HCEC 1CT (cell line): ENCODE data around the gene ALKBH3.

Source experiments
- DNase-seq: peaks from one replicate; pipeline ENCODE4 v3.0.0-alpha.2; 2017

The ALKBH3 gene

GRCh38 chr11:43880640-43881159, at the start of gene ALKBH3:
Gene ALKBH3 (plus strand): TSS chr11:43880831. CDS start chr11:43882653, 1,822 bp downstream.
- DNase-seq, result peak; percentile 95

- DNase-seq, result peak; percentile 100
Observed at GRCh38 chr11:43830928-43831440, 49.6 kb upstream of the ALKBH3 start.

DNA sequence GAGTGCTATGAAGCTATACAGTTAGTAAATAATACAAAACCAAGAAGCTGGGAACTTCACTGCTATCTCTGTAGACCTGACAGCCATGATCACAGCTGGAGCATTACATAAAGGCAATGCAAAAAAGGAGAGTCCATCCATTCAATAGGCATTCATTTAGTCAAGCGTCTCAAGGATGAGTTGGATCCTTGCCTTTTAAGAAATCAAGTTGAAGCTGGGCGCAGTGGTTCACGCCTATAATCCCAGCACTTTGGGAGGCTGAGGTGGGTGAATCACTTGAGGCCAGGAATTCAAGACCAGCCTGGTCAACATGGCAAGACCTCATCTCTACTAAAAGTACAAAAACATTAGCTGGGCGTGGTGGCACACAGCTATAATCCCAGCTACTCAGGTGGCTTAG, 48.1 kb upstream of the ALKBH3 start:
- DNase-seq, result no peak

DNA sequence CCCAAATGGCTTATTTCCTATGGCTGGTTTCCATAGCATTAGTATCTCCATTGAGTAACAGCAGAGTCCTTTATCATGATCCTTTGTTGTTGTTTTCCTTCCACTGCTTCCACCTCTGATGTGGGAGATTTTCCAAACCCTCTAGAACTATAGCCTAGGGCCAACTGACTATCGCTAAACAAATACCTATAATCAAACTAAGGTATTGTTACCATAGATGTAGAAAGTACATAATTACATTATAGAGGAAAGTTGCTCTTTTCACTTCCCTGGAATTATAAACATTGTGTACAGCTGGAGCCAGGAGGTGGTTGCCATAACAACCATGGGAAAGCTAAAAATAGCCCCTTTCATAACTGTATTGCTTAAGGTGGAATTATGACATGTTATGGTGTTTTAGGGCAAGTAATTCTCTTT, 47.0 kb upstream of the ALKBH3 start:
- DNase-seq, result peak; percentile 76

DNA sequence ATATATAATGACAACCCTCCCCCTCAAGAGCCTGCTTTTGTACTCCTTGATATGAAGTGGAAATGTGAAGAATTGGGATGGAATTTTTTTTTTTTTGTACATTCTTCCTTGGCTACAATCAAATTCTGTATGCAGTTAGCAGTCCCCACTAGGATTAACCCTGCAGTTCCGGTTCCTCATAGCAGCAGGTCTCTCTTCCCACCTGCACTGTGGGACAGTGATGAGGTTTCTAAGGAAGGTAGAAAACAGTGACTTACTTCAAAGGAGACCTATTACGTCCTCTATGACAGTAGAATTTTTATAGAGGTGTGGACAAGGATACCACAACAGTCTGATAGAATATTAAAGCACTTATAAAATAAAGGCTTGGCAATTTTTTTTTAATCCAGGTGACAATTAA, 46.3 kb upstream of the ALKBH3 start:
- DNase-seq, result no peak

- no peak for DNase-seq
Observed at GRCh38 chr11:43835104-43835503, 45.5 kb upstream of the ALKBH3 start.

DNA sequence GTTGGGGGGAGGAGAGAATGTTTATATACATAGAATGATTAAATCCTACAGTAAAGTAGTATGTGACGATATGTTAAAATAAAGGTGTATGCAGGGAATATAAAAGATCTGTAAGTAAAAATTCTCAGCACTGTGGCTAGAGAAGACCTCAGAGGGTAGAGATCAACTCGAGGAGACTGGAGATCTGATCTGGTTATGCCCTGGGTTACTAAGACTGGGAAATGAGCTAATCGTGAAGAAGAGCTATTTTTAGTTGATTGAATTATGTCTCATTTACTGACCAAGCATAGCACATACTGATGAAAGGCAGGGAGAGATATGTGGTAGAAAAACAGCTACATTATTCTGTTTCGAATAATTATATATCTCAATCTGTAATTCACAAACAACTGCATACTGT, 42.8 kb upstream of the ALKBH3 start:
- peak; percentile 8 for DNase-seq

DNA sequence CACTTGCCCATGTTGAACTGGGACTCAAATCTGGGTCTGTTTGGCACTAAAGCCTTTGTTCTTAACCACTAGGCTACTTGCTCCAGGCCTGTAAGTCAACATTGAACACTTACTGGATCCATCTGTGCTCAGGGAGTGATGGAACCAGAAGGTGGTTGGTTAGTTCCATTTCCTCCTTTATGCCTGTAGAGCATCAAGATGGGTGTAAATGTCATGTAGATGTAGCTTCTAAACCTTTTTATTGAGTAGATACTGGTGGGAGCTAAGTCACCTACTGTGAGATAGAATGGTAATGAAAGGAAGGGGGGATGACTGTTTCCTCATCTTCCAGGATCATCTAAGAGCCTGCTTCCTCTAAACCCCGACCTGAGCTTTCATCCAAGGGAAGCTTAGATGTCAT, 38.6 kb upstream of the ALKBH3 start:
- no peak for DNase-seq

DNA sequence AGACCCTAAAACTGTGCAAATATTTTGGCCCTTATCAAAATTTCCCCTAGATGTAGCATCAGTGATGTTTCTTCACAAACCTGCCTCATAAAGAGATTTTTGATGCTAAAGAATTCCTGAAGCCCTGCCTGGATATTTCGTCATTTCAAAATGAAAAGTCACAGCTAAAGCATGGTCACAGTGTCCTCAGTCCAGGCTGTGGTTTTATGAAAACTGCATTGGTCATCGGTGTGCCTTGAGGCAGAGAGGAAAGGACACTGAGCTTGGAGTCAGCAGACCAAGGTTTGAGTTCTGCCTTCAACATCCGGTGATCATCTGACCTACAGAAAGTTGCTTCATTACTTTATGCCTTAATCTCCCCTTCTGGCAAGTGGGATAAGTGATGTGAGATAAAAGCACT, 34.8 kb upstream of the ALKBH3 start:
- DNase-seq, result no peak

DNA sequence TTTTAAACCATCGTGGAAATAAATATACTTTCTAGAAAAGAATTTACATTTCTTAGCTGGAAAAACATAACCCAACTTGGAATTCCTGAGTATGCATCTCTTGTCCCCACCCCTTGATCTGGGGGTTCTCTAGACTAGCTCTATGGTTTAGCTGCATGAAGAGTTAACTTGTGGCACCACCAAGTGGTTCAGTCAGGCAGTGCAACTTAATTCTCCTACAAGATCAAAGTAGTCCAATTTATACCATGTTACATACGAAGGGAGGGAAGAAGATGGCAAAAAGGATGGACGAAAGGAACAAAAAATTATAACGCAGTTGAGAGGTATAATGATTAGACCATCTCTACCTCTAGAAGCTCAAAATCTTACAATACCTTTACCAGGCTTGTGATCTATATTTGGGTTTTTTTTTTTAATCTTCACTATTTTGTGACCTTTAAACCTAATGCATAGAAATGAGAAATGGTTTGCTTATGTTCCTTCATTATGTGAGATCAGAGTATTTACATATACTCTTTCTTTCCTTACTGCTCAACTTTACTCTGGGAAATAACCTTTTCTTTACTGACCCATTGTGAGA, 28.5 kb upstream of the ALKBH3 start:
- peak; percentile 68 for DNase-seq

DNA sequence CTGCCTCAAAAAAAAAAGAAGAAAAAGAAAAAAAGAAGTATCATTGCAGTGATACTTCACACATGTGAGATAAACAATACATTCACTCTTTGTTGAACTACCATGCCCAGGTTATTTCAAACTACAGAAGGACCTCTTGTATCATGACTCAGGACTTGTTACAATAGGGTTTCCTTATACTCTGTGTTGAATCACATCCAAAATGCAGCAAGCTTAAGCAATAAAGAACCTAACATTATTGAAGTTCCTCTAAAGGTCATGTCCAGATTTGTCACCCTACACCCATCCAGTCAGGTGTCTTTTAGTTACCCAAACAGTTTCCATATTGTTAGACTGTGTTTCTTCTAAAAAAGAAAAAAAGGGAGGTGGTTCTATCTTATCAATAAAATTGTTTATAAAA, 26.9 kb upstream of the ALKBH3 start:
- DNase-seq, result no peak

DNA sequence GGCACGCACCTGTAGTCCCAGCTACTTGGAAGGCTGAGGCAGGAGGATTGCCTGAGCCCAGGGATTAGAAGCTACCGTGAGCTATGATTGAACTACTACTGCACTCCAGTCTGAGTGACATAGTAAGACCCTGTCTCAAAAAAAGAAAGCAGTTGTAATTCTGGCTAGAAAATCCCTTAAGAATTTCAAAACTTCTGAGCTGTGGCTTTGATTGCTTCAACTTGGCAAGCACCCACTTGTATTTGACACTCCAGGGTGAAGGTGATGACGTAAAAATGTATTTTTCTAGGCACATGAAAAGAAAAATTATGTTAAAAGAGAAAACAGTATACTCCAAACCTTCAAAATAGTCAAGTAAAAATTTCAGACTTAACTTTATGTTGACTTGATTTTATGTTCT, 23.6 kb upstream of the ALKBH3 start:
- no peak for DNase-seq

DNA sequence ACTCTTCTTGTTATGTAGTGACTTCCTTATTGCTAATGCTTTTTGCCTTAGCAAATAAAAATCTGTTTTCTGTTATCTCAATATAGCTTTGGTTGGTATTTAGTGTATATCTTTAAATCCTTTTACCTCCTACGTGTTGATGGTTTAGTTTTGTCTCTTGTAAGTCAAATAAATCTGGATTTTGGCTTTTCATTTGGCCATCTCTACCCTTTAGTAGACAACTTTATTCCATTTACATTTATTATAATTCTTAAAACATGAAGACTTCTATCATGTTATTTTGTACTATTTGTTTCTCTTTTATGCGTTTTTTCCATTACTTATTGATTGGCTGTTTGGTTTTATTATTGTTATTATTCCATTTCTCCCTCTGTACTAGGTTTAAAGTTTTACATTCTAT, 19.5 kb upstream of the ALKBH3 start:
- DNase-seq, result no peak

GRCh38 chr11:43866520-43866919, 14.1 kb upstream of the ALKBH3 start:
- no peak for DNase-seq

DNA sequence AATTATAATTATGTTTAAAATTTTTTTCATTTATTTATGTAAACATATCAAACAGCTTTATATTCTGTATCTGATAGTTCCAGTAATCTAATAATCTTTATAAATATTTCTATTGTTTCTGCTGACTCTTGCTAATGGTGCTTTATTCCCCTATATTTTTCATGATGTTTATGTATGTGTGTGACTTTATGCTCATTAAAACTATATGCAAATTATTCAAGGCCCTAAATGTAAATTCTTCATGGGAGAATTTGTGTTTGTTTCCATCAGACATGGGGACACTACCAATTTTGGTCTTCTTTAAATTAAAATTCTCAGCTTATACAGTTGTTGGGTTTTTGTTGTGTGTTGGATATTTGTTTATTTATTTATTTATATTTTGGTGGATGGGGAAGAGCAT, 13.7 kb upstream of the ALKBH3 start:
- DNase-seq, result no peak

GRCh38 chr11:43868852-43869567, 11.6 kb upstream of the ALKBH3 start:
- DNase-seq, result peak; percentile 80

DNA sequence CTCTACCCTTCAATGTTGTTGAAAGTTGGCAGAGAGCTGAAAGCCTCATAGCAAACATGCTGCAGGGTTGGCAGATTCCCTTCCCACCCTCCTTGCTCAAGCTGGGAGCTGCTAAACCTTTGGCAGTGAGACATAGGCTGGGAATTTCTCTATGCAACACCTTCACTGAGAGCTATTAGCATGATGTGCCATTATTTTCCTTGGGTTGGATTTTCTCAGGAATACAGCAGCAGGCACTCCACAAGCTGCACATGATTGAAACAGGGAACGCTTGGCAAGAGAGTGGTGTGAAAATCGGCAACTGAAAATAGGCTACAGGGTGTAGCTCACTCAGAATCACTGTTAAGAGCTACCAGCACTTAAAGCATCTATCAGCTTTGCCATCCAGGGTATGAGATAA, 9.6 kb upstream of the ALKBH3 start:
- DNase-seq, result no peak

DNA sequence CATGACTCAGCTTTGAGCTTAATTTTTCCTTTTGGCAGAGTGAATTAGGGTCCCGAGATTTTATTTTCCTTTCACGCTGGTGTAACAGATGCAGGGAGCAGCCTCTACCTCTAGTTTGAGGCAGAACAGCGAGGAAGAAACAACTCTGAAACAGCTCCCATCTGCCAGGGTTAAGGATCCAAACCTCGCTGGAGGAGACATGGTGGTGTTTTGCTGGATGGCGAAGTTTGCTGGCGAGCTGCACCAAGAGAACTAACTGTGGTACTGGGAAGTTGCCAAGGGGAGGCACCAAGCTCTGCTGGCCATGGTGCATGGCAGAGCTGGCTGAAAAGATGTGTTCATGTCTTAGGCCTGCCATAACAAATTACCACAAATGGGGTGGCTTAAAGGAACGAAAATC, 7.6 kb upstream of the ALKBH3 start:
- no peak for DNase-seq

DNA sequence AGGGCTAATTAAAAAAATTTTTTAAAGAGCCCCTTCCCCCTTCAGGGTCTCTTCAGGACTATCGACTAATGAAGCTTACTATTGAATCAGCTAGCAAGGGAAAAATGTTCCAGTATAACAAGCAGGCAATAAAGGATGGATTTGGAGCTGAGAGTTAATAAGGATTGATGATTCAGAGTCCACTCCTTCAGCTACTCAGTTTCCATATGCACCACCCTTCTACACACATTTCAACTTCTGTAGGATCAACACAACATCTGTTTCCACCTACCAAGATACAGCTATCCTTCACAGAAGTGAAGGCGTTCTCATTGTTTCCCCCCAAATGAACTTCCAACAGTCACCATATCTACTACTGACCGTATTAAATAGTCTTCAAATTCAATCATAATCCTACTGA, 6.6 kb upstream of the ALKBH3 start:
- no peak for DNase-seq

- no peak for DNase-seq
Observed at GRCh38 chr11:43874738-43875137, 5.9 kb upstream of the ALKBH3 start.

GRCh38 chr11:43879789-43880639, 617 bp upstream of the ALKBH3 start:
- no peak for DNase-seq

DNA sequence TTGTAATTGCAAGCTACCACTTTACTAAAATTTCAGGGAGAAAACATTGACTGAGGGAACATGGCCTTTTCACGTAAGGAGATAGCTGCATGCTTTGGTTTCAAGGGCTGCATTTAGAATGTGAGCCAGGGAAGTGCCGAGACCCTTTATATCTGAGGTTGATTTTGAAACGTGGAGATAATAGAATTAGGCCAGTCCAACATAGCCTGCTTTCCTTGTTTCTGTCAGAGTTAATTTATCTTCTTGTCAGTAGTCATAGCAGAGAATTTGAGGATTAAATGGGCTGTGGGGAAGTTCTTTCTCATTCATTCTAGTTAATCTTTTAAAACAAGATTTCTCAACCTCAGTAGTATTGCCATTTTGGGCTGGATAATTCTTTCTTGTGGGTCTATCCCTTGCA, 12.2 kb downstream of the ALKBH3 start:
- DNase-seq, result no peak

DNA sequence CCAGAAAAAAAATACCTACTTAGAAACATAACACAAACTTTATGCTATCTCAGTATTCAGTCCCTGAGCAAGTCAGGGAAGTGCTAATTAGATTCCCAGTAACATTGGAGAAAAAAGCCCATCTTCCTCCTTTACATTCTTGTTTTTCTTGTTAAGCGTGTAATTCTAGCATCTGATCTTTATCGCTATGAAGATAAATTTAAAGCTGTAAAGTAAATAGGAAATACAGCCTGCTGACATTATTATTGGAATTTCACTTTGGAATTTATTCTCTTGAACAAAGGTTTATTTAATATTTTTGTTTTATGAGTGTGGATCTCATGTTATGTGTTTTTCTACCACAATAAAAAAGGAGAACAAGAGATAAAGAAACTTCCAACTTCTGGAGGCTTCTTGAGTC, 13.9 kb downstream of the ALKBH3 start:
- no peak for DNase-seq

DNA sequence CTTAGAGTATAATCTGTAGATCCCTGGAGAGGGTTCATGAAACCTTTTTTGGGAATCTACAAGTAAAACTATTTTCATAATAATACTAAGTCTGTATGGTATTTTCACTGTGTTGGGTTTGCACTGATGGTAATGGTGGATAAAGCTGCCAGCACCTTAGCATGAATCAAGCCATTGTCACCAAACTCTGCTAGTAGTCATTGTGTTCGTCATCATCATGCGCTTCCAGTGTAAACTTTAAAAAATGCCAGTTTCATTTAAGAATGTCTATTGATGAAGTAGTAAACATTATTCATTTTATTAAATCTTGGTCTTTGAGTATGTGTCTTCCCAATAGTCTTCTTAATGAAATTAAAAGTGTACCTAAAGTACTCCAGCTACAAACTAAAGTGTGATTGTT, 15.0 kb downstream of the ALKBH3 start:
- no peak for DNase-seq
